ENCODE data around the gene MCOLN3. TPM values are rescaled to one million over a fixed set of nuclear protein-coding genes. Genes with fewer than 3 reads are reported as not detected.

The MCOLN3 gene
- total and polyA plus RNA-seq, 11 donors = 0.07 to 1.4 (median 0.35) TPM; not detected in 2

DNA sequence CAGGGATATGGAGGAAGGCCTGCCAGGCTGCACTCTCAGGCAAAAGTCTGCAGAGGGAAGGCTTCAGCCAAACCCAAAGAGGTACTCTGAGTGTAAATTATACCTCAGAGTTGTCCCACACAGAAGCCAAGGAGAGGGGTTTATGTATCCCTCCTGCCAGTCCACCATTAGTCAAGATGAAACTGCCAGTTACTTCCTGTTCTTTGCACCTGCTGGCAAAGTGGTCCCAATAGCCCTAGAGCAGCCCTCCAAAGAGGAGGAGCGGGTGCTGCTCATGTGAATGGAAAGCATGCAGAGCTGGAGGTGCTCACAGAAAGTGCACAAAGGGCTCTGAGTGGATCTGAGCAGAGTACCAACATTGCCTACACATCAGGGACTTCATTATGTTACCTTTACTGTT, 37.1 kb upstream of the MCOLN3 start:
- TF ChIP-seq, protein P1, sequence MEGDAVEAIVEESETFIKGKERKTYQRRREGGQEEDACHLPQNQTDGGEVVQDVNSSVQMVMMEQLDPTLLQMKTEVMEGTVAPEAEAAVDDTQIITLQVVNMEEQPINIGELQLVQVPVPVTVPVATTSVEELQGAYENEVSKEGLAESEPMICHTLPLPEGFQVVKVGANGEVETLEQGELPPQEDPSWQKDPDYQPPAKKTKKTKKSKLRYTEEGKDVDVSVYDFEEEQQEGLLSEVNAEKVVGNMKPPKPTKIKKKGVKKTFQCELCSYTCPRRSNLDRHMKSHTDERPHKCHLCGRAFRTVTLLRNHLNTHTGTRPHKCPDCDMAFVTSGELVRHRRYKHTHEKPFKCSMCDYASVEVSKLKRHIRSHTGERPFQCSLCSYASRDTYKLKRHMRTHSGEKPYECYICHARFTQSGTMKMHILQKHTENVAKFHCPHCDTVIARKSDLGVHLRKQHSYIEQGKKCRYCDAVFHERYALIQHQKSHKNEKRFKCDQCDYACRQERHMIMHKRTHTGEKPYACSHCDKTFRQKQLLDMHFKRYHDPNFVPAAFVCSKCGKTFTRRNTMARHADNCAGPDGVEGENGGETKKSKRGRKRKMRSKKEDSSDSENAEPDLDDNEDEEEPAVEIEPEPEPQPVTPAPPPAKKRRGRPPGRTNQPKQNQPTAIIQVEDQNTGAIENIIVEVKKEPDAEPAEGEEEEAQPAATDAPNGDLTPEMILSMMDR (IDR thresholded peaks at IDR 0.05) = no peak
- H3K36me3 ChIP-seq = no peaks in the 10 kb centered on the region
- no peak overlapping the region for H3K4me3 ChIP-seq
- H3K9me3 ChIP-seq = no peaks in the 10 kb centered on the region
- H3K4me1 ChIP-seq = peaks cover 0 to under 1% (median 0%) of the 10 kb centered on the region in 12 donors
- 86 to 100% (median 94%) methylated on average over 1 of the region's 1 CpG for WGBS, 4 donors
- intact Hi-C loops (cut with DNase I) = no loop called here
- DNase-seq (no peak), ATAC-seq (no peak)
- peaks cover 0 to 4% (median 0%) of the 10 kb centered on the region in 9 donors for H3K27me3 ChIP-seq
- H3K27ac ChIP-seq = no peak overlapping the region

DNA sequence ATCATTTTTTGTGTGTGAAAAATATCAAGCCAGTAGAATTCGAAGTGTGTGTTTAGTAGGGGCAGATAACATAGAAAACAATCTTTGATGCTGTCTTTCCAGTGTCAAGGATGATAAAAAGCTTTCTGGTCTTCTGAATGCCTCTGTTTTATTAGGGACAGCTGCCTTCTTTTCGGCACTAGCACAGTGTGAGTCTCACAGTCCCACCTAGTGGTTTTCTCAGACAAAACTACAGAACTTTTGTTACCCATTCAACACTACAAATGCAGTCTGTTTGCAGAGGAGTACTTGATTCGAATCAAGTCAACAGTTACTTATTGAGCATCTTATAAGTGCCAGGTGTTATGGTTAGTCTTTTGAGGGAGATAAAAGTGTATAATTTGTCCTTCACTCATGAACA, 30.6 kb upstream of the MCOLN3 start:
- no peak overlapping the region for H3K4me3 ChIP-seq
- DNase-seq (no peak), ATAC-seq (no peak)
- peaks cover 0 to 22% (median 0%) of the 10 kb centered on the region in 12 donors for H3K9me3 ChIP-seq
- intact Hi-C loops (cut with DNase I) = loop anchor here in 1 of 10 donors (10.0 kb wide), 1 partner anchor 134 kb away; no protein-coding TSS in a partner anchor
- WGBS, 4 donors = 45 to 52% (median 50%) methylated on average over 3 of the region's 3 CpGs
- H3K4me1 ChIP-seq = no peaks in the 10 kb centered on the region
- H3K27ac ChIP-seq = no peak overlapping the region
- no peaks in the 10 kb centered on the region for H3K27me3 ChIP-seq
- TF ChIP-seq, protein P1 (IDR thresholded peaks at IDR 0.05) = peak in 2 of 12 donors; percentile 22 to 23
- TF ChIP-seq POLR2A (IDR thresholded peaks at IDR 0.05) = no peak
- H3K36me3 ChIP-seq = no peaks in the 10 kb centered on the region

DNA sequence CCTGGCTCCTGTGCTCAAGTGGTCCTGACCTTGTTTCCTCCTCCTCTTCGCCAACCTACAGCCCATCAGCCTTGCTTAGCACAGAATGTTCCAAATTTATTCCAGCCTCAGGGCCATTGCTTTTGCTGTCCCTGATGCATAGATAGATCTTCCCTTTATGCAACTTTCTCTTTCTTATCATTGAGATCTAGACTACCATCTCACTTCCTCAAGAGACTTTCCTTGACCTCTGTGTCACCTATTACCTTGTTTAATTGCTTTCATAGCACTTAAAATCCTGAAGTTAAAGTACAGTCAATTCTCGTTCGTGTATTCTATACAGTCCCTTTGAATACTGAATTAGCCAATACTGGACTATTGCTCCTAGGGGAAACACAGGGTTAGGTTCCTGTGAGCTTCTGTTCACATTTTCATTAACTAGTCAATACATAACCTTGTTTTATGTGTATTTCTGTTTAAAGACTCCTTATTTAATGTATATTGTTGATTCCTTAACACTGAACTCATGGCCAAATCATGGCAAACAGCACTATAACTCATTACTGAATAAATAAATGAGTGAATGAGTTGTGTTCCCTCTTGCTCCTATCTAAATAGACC, 26.2 kb upstream of the MCOLN3 start:
- no peaks in the 10 kb centered on the region for H3K36me3 ChIP-seq
- TF ChIP-seq POLR2A (IDR thresholded peaks at IDR 0.05) = no peak
- TF ChIP-seq, protein P1 (IDR thresholded peaks at IDR 0.05) = no peak
- H3K4me1 ChIP-seq = no peaks in the 10 kb centered on the region
- H3K4me3 ChIP-seq = no peak overlapping the region
- WGBS, 4 donors = 83 to 91% (median 88%) methylated on average over 3 of the region's 3 CpGs
- H3K9me3 ChIP-seq = peaks cover 0 to 22% (median 0%) of the 10 kb centered on the region in 12 donors
- no peaks in the 10 kb centered on the region for H3K27me3 ChIP-seq
- ATAC-seq (no peak), DNase-seq (no peak)
- intact Hi-C loops (cut with DNase I) = loop anchor here in 1 of 10 donors (10.0 kb wide), 1 partner anchor 130 kb away; no protein-coding TSS in a partner anchor
- no peak overlapping the region for H3K27ac ChIP-seq

DNA sequence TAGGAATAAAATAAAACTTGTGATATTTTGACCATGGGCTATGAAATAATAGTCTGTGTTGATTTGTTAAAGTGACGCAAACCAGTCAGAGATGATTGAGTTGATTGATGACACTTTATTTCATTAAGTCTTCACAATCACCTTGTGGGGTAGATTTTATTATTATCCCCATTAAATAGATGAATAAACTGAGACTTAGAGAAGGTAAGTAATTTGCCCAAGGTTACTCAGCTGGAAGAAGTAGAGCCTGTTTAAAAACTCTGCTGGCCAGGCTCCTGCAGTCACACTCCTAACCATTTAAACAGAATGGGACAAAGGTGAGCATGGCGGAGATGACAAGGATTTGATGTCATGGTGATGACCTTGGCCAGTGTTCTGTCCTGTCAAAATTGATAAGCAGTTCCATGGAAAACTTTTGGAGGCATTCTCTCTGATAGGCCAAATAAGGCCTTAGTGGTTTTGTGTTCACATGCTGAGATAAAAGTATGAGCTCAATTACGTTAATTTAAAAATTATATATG, 22.7 kb upstream of the MCOLN3 start:
- Histone ChIP-seq H3K9me3 (peaks cover 0 to 17% (median 0%) of the 10 kb centered on the region in 12 donors), H3K27ac (no peak overlapping the region), H3K4me3 (no peak overlapping the region), H3K4me1 (no peaks in the 10 kb centered on the region), H3K27me3 (no peaks in the 10 kb centered on the region), H3K36me3 (no peaks in the 10 kb centered on the region)
- 85 to 93% (median 91%) methylated on average over 3 of the region's 3 CpGs for whole genome bisulfite sequencing, 4 donors
- DNase-seq (no peak), ATAC-seq (no peak)
- TF ChIP-seq POLR2A (IDR thresholded peaks at IDR 0.05) = no peak
- TF ChIP-seq, protein P1 (IDR thresholded peaks at IDR 0.05) = no peak
- intact Hi-C loops (cut with DNase I) = loop anchor here in 1 of 10 donors (10.0 kb wide), 1 partner anchor 126 kb away; no protein-coding TSS in a partner anchor

All from heart left ventricle (tissue), 16 donors.